ENCODE data around the gene UNC45B. TPM values are rescaled to one million over a fixed set of nuclear protein-coding genes. Genes with fewer than 3 reads are reported as not detected.

Gene UNC45B
- total RNA-seq, 1 experiment from 2014 or later, result 0.22 TPM

GRCh38 chr17:35121315-35121714 is 26.3 kb upstream of the UNC45B start, which contains the start of gene FNDC8:
Gene FNDC8 (plus strand): TSS chr17:35121615. CDS start chr17:35121694, 79 bp downstream.
- no peak within 1 kb of the TSS for H3K27ac ChIP-seq (ENCODE audit: insufficient read length, low read depth, low read length)
- H3K4me2 ChIP-seq (ENCODE audit: insufficient read depth, insufficient read length, low read length), result no peak within 1 kb of the TSS
- no peak within 1 kb of the TSS for H3K18ac ChIP-seq (ENCODE audit: insufficient read length, low read depth, low read length)
- no peaks in the 10 kb centered on the region for H3K9me3 ChIP-seq (ENCODE audit: control insufficient read depth, low read depth, low read length)
- no peak within 1 kb of the TSS for H4K5ac ChIP-seq (ENCODE audit: insufficient read length, low read depth, low read length)
- no peak within 1 kb of the TSS for H3K23ac ChIP-seq (ENCODE audit: insufficient read length, low read depth, low read length)
- H3K79me2 ChIP-seq (ENCODE audit: insufficient read depth, low read length), result no peaks in the 10 kb centered on the region
- no peak within 1 kb of the TSS for H2BK12ac ChIP-seq (ENCODE audit: insufficient read length, low read depth, low read length)
- DNase-seq, result no peak
- TF ChIP-seq CTCF (conservative IDR thresholded peaks at IDR 0.05), result no peak
- H2AFZ ChIP-seq (ENCODE audit: low read length), result no peak within 1 kb of the TSS
- no peaks in the 10 kb centered on the region for H3K4me1 ChIP-seq (ENCODE audit: insufficient read depth, low read length)
- Mint-ChIP-seq H3K4me3 (no peak within 1 kb of the TSS; a peak in 1 of 5 replicates), H3K36me3 (ENCODE audit: insufficient read depth in 1 of 3, low read depth in 3 of 3) (peaks cover 0 to 6% (median 2%) of the 10 kb centered on the region in 3 experiments; a peak in 4 of 7 replicates), H3K27me3 (ENCODE audit: low read depth) (peaks cover 16% of the 10 kb centered on the region), H3K4me1 (peaks cover 14 to 16% of the 10 kb centered on the region in 2 experiments), H3K9me3 (no peaks in the 10 kb centered on the region), H3K27ac (no peak within 1 kb of the TSS)
- peaks cover 5% of the 10 kb centered on the region for H3K23me2 ChIP-seq (ENCODE audit: insufficient read length, low read depth, low read length, poor library complexity, severe bottlenecking)
- no peak within 1 kb of the TSS for H2AK5ac ChIP-seq (ENCODE audit: insufficient read length, low read length)
- H2BK15ac ChIP-seq (ENCODE audit: low read depth, low read length), result no peak within 1 kb of the TSS
- H4K91ac ChIP-seq (ENCODE audit: insufficient read length, low read depth, low read length), result no peak within 1 kb of the TSS
- H2BK120ac ChIP-seq (ENCODE audit: low read depth, low read length, poor library complexity, severe bottlenecking), result no peak within 1 kb of the TSS
- no CpG with 5 or more reads among the region's 3 CpGs for WGBS (ENCODE audit: extremely low coverage, insufficient read length, low lambda C conversion rate)
- H2BK5ac ChIP-seq (ENCODE audit: insufficient read length, low read length), result no peak within 1 kb of the TSS
- H3K27me3 ChIP-seq (ENCODE audit: insufficient read depth, low read length), result no peaks in the 10 kb centered on the region
- no peak within 1 kb of the TSS for H4K8ac ChIP-seq (replicated peaks; ENCODE audit: insufficient read length, low read depth, low read length)
- H2BK20ac ChIP-seq (ENCODE audit: low read depth, low read length, poor library complexity, severe bottlenecking), result no peak within 1 kb of the TSS
- no peak within 1 kb of the TSS for H3K9ac ChIP-seq (ENCODE audit: extremely low read depth, insufficient read length, low read length)
- H3K56ac ChIP-seq (ENCODE audit: insufficient read length, low read depth, low read length), result no peak within 1 kb of the TSS
- no peak within 1 kb of the TSS for H3K4ac ChIP-seq (ENCODE audit: low read depth, low read length)
- H4K20me1 ChIP-seq (ENCODE audit: control insufficient read depth, insufficient read depth, insufficient read length), result peaks cover 2% of the 10 kb centered on the region
- H3K79me1 ChIP-seq (ENCODE audit: insufficient read depth, low read depth, low read length, poor library complexity, severe bottlenecking), result no peaks in the 10 kb centered on the region
- H3T11ph ChIP-seq (ENCODE audit: low read length), result no peak within 1 kb of the TSS
- H3K14ac ChIP-seq (ENCODE audit: insufficient read depth, low read length), result no peak within 1 kb of the TSS

Measured in H9 (cell line).